Measurements from ENCODE around the gene CYB5R4. TPM values are rescaled to one million over a fixed set of nuclear protein-coding genes. Genes with fewer than 3 reads are reported as not detected.
A peak's percentile ranks its signal among the peaks of the same experiment; 100 is the strongest.

Gene CYB5R4
- total and polyA plus RNA-seq, 2 experiments from 2014 or later, result 10.3 to 10.7 TPM

GRCh38 chr6:83976871-83977270 is 117.4 kb downstream of the CYB5R4 start:
- Histone ChIP-seq H3K79me2 (no peaks in the 10 kb centered on the region), H3K36me3 (replicated peaks; ENCODE audit: insufficient read depth, low read depth) (no peaks in the 10 kb centered on the region), H2AFZ (no peak overlapping the region), H3K4me3 (no peak overlapping the region), H3K27me3 (no peaks in the 10 kb centered on the region), H4K20me1 (ENCODE audit: insufficient read depth, poor library complexity, severe bottlenecking) (no peaks in the 10 kb centered on the region), H3K9me2 (replicated peaks; ENCODE audit: insufficient read depth) (no peaks in the 10 kb centered on the region), H3K4me1 (ENCODE audit: insufficient read depth) (peaks cover 7% of the 10 kb centered on the region), H3K4me2 (no peak overlapping the region), H3K9me3 (ENCODE audit: low read depth) (no peaks in the 10 kb centered on the region), H3K27ac (peak overlapping the region; percentile 58)
- TF ChIP-seq EZH2phosphoT487 (IDR thresholded peaks at IDR 0.05; ENCODE audit: low read depth, severe bottlenecking, unreplicated experiment) (no peak), CTCF (IDR thresholded peaks at IDR 0.05; ENCODE audit: poor library complexity) (no peak), EZH2 (IDR thresholded peaks at IDR 0.05; ENCODE audit: borderline replicate concordance) (no peak)
- WGBS (ENCODE audit: low lambda C conversion rate, missing lambda C conversion rate), result 78% methylated on average over 8 of the region's 8 CpGs
- peak; percentile 8 for DNase-seq (ENCODE audit: low spot score)

GRCh38 chr6:83978324-83978734 is 118.8 kb downstream of the CYB5R4 start:
- no peaks in the 10 kb centered on the region for H3K9me3 ChIP-seq (ENCODE audit: low read depth)
- no peak for DNase-seq (ENCODE audit: low spot score)
- 43% methylated on average over 1 of the region's 1 CpG for WGBS (ENCODE audit: low lambda C conversion rate, missing lambda C conversion rate)
- no peaks in the 10 kb centered on the region for H3K36me3 ChIP-seq (replicated peaks; ENCODE audit: insufficient read depth, low read depth)
- no peaks in the 10 kb centered on the region for H3K27me3 ChIP-seq
- H3K4me1 ChIP-seq (ENCODE audit: insufficient read depth), result peaks cover 7% of the 10 kb centered on the region
- no peak overlapping the region for H2AFZ ChIP-seq
- no peaks in the 10 kb centered on the region for H3K79me2 ChIP-seq
- no peaks in the 10 kb centered on the region for H4K20me1 ChIP-seq (ENCODE audit: insufficient read depth, poor library complexity, severe bottlenecking)
- H3K27ac ChIP-seq, result no peak overlapping the region
- H3K4me2 ChIP-seq, result no peak overlapping the region
- no peak overlapping the region for H3K4me3 ChIP-seq
- no peaks in the 10 kb centered on the region for H3K9me2 ChIP-seq (replicated peaks; ENCODE audit: insufficient read depth)
- TF ChIP-seq CTCF (IDR thresholded peaks at IDR 0.05; ENCODE audit: poor library complexity) (no peak), EZH2 (IDR thresholded peaks at IDR 0.05; ENCODE audit: borderline replicate concordance) (no peak), EZH2phosphoT487 (IDR thresholded peaks at IDR 0.05; ENCODE audit: low read depth, severe bottlenecking, unreplicated experiment) (no peak)

- Histone ChIP-seq H3K79me2 (no peaks in the 10 kb centered on the region), H3K27me3 (no peaks in the 10 kb centered on the region), H3K4me1 (ENCODE audit: insufficient read depth) (peaks cover 7% of the 10 kb centered on the region), H3K9me2 (replicated peaks; ENCODE audit: insufficient read depth) (no peaks in the 10 kb centered on the region), H3K9me3 (ENCODE audit: low read depth) (no peaks in the 10 kb centered on the region), H3K4me2 (no peak overlapping the region), H3K4me3 (no peak overlapping the region), H3K27ac (no peak overlapping the region), H4K20me1 (ENCODE audit: insufficient read depth, poor library complexity, severe bottlenecking) (no peaks in the 10 kb centered on the region), H3K36me3 (replicated peaks; ENCODE audit: insufficient read depth, low read depth) (no peaks in the 10 kb centered on the region), H2AFZ (no peak overlapping the region)
- WGBS (ENCODE audit: low lambda C conversion rate, missing lambda C conversion rate), result 73% methylated on average over 3 of the region's 3 CpGs
- no peak for DNase-seq (ENCODE audit: low spot score)
- TF ChIP-seq EZH2 (IDR thresholded peaks at IDR 0.05; ENCODE audit: borderline replicate concordance) (no peak), EZH2phosphoT487 (IDR thresholded peaks at IDR 0.05; ENCODE audit: low read depth, severe bottlenecking, unreplicated experiment) (no peak), CTCF (IDR thresholded peaks at IDR 0.05; ENCODE audit: poor library complexity) (no peak)
Measured at GRCh38 chr6:83978997-83979396, 119.5 kb downstream of the CYB5R4 start.

- Histone ChIP-seq H3K27me3 (no peaks in the 10 kb centered on the region), H4K20me1 (ENCODE audit: insufficient read depth, poor library complexity, severe bottlenecking) (no peaks in the 10 kb centered on the region), H3K79me2 (no peaks in the 10 kb centered on the region), H3K4me3 (no peak overlapping the region), H3K27ac (no peak overlapping the region), H2AFZ (no peak overlapping the region), H3K4me1 (ENCODE audit: insufficient read depth) (no peaks in the 10 kb centered on the region), H3K9me3 (ENCODE audit: low read depth) (no peaks in the 10 kb centered on the region), H3K36me3 (replicated peaks; ENCODE audit: insufficient read depth, low read depth) (no peaks in the 10 kb centered on the region), H3K9me2 (replicated peaks; ENCODE audit: insufficient read depth) (no peaks in the 10 kb centered on the region), H3K4me2 (no peak overlapping the region)
- no peak for DNase-seq (ENCODE audit: low spot score)
- TF ChIP-seq EZH2phosphoT487 (IDR thresholded peaks at IDR 0.05; ENCODE audit: low read depth, severe bottlenecking, unreplicated experiment), result no peak
- no peak for TF ChIP-seq CTCF (IDR thresholded peaks at IDR 0.05; ENCODE audit: poor library complexity)
- WGBS (ENCODE audit: low lambda C conversion rate, missing lambda C conversion rate), result 88% methylated on average over 1 of the region's 1 CpG
Measured at GRCh38 chr6:83984411-83984810, 124.9 kb downstream of the CYB5R4 start.

Data from hepatocyte (in vitro differentiated cells).